BLaER1 treated with 17β-estradiol and CSF1 and Interleukin-3, amounts not matched to agents 10 nM and 100 nM (cell line): ENCODE results near the gene COL23A1.
A peak's percentile ranks its signal among the peaks of the same experiment; 100 is the strongest.

Experiments used
- H3K27ac ChIP-seq, 11 experiments: shearing (Covaris generic); formaldehyde crosslinking; 2 replicates each; pipeline ENCODE4 v1.8.1; 2022
- H3K27me3 ChIP-seq, 11 experiments: shearing (Covaris generic); formaldehyde crosslinking; 2 replicates each; pipeline ENCODE4 v1.8.1; 2022
- H3K36me3 ChIP-seq, 11 experiments: shearing (Covaris generic); formaldehyde crosslinking; 2 replicates each; pipeline ENCODE4 v1.8.1; 2022
- H3K4me1 ChIP-seq, 10 experiments: shearing (Covaris generic); formaldehyde crosslinking; 2 replicates each; pipeline ENCODE4 v1.8.1; 2022
- H3K4me2 ChIP-seq, 11 experiments: shearing (Covaris generic); formaldehyde crosslinking; 2 replicates each; pipeline ENCODE4 v1.8.1; 2022
- H3K4me3 ChIP-seq, 10 experiments: shearing (Covaris generic); formaldehyde crosslinking; 2 replicates each; pipeline ENCODE4 v1.8.1; 2022
- H3K9ac ChIP-seq, 11 experiments: shearing (Covaris generic); formaldehyde crosslinking; 2 replicates each; pipeline ENCODE4 v1.8.1; 2022
- H3K9me3 ChIP-seq, 11 experiments: shearing (Covaris generic); formaldehyde crosslinking; replicated peaks in 1 of 11; 2 replicates each; pipeline ENCODE4 v1.8.1; 2022
- H4K20me1 ChIP-seq, 11 experiments: shearing (Covaris generic); formaldehyde crosslinking; 2 replicates each; pipeline ENCODE4 v1.8.1; 2022
- Cebpa-rat ChIP-seq, 11 experiments: shearing (Covaris generic); IDR thresholded peaks; 2 replicates each; pipeline ENCODE4 v1.8.1; 2022

The COL23A1 gene

DNA sequence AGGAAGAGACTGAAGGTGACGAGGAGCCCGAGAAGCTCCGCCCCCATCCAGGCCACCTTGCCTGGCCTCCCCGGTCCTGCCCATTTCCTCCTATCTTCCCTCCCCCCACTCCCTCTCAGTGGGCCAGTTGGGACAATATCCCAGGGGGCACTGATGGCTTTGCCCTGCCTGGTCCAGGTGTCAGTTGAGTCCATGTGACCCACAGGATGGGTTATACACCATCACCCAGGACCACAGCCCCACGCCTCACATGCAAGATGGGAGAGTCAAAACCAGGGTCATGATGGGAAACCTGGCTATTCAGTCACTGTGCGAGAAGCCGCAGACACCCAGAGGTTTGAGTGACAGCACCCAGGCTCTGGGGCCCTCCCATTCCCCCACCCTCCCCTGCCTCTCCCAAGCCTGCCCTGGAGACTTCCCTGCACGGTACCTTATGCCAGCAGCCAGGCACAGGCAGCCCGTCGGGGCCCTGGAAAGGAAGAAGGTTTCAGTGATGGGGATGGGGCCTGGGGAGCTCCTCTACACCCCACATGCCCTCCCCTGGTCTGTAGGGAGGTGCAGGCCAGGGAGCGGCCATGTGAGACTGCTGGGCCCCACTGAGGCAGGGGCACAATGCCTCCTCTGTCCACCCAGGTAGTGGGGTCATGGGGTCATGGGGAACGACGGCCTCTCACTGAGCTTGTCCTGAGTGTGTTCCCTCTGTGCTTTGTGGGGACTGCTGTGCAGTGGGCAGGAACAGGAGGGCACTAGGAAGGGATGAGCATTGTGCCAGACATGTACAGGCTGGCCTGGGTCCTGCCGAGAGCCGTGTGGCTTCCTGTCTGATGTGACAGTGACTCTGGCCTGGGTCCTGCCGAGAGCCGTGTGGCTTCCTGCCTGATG lies 351.2 kb downstream of the COL23A1 start:
- TF ChIP-seq Cebpa-rat (IDR thresholded peaks at IDR 0.05): no peak
- H3K9me3 ChIP-seq: no peaks in the 10 kb centered on the region
- H3K9ac ChIP-seq: peak overlapping the region; percentile 50 to 79 (median 72); a peak in 21 of 22 replicates
- H3K27me3 ChIP-seq: no peaks in the 10 kb centered on the region
- H3K4me3 ChIP-seq: peak overlapping the region in 7 of 10 experiments; percentile 35 to 60 (median 45); a peak in 11 of 20 replicates
- peaks cover 0 to 10% (median 0%) of the 10 kb centered on the region in 11 experiments; a peak in 1 of 22 replicates for H4K20me1 ChIP-seq
- peak overlapping the region; percentile 90 to 100 (median 98) for H3K4me2 ChIP-seq
- peaks cover 92 to 100% (median 98%) of the 10 kb centered on the region in 10 experiments for H3K4me1 ChIP-seq
- peak overlapping the region; percentile 12 to 94 (median 81); a peak in 21 of 22 replicates for H3K27ac ChIP-seq
- H3K36me3 ChIP-seq: no peaks in the 10 kb centered on the region

DNA sequence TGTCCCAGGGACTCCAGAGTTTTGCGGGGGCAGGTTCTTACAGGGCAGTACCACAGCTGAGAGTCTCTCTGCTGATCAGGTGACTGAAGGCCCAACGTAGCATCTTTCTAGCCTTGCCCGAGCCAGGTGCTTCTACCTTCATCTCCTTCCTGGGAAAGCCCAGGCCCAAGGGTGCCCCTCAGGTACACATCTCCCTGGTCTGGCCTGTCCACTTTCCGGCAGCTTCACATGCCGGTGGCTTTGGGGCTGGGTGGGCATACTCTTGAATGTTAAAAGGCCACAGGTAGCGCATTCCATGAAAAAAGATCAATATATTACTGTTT lies 351.9 kb downstream of the COL23A1 start:
- peak overlapping the region; percentile 90 to 100 (median 98) for H3K4me2 ChIP-seq
- H3K9me3 ChIP-seq: no peaks in the 10 kb centered on the region
- peaks cover 93 to 99% (median 96%) of the 10 kb centered on the region in 10 experiments for H3K4me1 ChIP-seq
- peaks cover 0 to 10% (median 0%) of the 10 kb centered on the region in 11 experiments; a peak in 1 of 22 replicates for H4K20me1 ChIP-seq
- no peaks in the 10 kb centered on the region for H3K36me3 ChIP-seq
- H3K27ac ChIP-seq: peak overlapping the region; percentile 29 to 94 (median 81); a peak in 20 of 22 replicates
- H3K4me3 ChIP-seq: peak overlapping the region in 5 of 10 experiments; percentile 35 to 60 (median 47); a peak in 7 of 20 replicates
- no peak for TF ChIP-seq Cebpa-rat (IDR thresholded peaks at IDR 0.05)
- H3K9ac ChIP-seq: peak overlapping the region; percentile 34 to 79 (median 72); a peak in 21 of 22 replicates
- H3K27me3 ChIP-seq: no peaks in the 10 kb centered on the region

DNA sequence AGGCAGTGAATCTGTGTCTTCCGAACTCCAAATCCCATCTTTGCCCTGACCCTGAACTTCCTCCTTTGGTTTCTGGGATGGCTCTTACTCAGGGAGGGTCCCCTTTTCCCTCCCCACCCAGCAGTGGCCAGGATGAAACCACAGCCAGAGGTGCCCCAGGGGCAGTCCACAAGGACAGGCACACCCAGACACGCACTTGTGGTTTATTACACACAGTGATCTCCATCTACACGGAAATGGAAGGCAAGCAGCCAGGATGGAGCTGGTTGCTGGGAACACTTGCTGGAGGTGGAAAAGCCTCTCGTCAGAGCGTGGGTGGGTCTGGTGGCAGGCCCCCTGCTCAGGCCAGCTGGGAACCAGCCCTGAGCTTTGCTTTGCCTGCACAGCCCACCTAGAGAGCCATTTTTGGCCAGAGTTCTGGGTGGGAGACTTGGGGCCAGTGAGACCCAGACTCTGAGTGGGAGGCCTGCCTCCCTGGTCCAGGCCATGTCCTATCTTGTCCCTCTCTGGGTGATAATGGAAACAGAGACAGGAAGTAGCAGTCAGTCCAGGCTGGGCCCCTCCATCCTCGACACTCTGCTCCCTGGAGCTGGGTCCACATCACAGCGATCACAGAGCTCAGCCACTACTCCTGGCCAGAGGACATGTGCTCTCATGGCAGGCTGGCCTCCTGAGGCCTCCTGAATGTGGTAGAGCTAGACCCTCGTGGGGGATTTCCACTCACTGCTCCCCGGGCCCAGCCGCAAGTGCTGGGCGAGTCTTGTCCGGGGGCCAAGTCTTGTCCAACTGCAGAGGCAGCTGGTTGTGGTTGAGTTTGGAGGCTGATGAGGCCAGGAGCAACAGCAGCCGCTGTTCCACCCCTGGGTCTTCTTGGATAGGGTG lies 352.5 kb downstream of the COL23A1 start:
- H3K27me3 ChIP-seq: no peaks in the 10 kb centered on the region
- peak overlapping the region; percentile 90 to 100 (median 98) for H3K4me2 ChIP-seq
- no peak for TF ChIP-seq Cebpa-rat (IDR thresholded peaks at IDR 0.05)
- no peaks in the 10 kb centered on the region for H3K36me3 ChIP-seq
- peak overlapping the region; percentile 29 to 94 (median 81); a peak in 21 of 22 replicates for H3K27ac ChIP-seq
- H3K9ac ChIP-seq: peak overlapping the region; percentile 5 to 79 (median 72); a peak in 19 of 22 replicates
- H3K4me1 ChIP-seq: peaks cover 93 to 99% (median 96%) of the 10 kb centered on the region in 10 experiments
- peak overlapping the region in 5 of 10 experiments; percentile 28 to 60 (median 36); a peak in 6 of 20 replicates for H3K4me3 ChIP-seq
- H3K9me3 ChIP-seq: no peaks in the 10 kb centered on the region
- peaks cover 0 to 10% (median 0%) of the 10 kb centered on the region in 11 experiments; a peak in 1 of 22 replicates for H4K20me1 ChIP-seq

DNA sequence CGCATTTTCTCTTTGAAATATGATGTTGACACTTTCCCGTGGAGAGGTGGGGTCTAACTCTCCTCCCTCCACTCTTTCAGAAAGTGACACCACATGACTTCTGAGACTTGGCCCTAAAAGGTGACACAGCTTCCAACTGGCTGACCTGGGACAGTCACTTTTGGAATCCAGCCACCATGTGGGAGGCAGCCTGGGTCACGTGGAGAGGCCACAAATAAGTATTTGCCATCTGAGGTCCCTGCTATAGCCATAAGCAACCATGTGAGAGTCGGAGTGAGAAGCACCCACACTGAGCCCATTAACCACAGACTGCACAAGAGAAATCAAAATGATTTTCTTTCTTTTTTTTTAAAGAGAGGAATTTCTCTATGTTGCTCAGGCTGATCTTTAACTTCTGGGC lies 353.5 kb downstream of the COL23A1 start:
- peaks cover 0 to 14% (median 4%) of the 10 kb centered on the region in 11 experiments; a peak in 14 of 22 replicates for H4K20me1 ChIP-seq
- H3K9ac ChIP-seq: peak overlapping the region in 4 of 11 experiments; percentile 11 to 54 (median 27); a peak in 5 of 22 replicates
- H3K4me2 ChIP-seq: peak overlapping the region; percentile 90 to 100 (median 98)
- H3K4me3 ChIP-seq: no peak overlapping the region; a peak in 1 of 20 replicates
- H3K36me3 ChIP-seq: peaks cover 0 to under 1% (median 0%) of the 10 kb centered on the region in 11 experiments; a peak in 2 of 22 replicates
- peak overlapping the region in 4 of 11 experiments; percentile 79 to 94 (median 84); a peak in 6 of 22 replicates for H3K27ac ChIP-seq
- no peak for TF ChIP-seq Cebpa-rat (IDR thresholded peaks at IDR 0.05)
- no peaks in the 10 kb centered on the region for H3K9me3 ChIP-seq
- H3K4me1 ChIP-seq: peaks cover 86 to 91% (median 87%) of the 10 kb centered on the region in 10 experiments
- no peaks in the 10 kb centered on the region for H3K27me3 ChIP-seq

DNA sequence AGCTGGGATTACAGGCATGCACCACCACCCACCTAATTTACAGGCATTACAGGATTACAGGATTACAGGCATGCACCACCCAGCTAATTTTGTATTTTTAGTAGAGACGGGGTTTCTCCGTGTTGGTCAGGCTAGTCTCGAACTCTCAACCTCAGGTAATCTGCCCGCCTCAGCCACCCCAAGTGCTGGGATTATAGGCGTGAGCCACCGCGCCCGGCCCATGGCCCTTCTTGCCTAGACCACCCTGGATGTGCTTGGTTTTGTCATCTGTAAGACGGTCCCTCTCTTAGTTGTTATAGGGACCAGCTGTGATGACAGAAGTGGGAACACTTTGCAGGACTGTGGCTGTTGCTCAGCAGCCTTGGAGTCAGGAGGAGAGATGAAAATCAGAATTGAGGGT lies 354.1 kb downstream of the COL23A1 start:
- H3K4me2 ChIP-seq: peak overlapping the region; percentile 90 to 100 (median 98); a peak in 21 of 22 replicates
- peaks cover 86 to 91% (median 87%) of the 10 kb centered on the region in 10 experiments for H3K4me1 ChIP-seq
- peak overlapping the region in 2 of 11 experiments; percentile 81 to 86; a peak in 3 of 22 replicates for H3K27ac ChIP-seq
- no peak for TF ChIP-seq Cebpa-rat (IDR thresholded peaks at IDR 0.05)
- 0 out of 22 replicates have a peak overlapping the region, but pooled peaks of 1 of the 11 experiments have one; percentile 29 for H3K9ac ChIP-seq
- no peaks in the 10 kb centered on the region for H3K9me3 ChIP-seq
- peaks cover 2 to 6% (median 4%) of the 10 kb centered on the region in 11 experiments; a peak in 16 of 22 replicates for H3K36me3 ChIP-seq
- no peak overlapping the region for H3K4me3 ChIP-seq
- peaks cover 0 to 20% (median 9%) of the 10 kb centered on the region in 11 experiments; a peak in 19 of 22 replicates for H4K20me1 ChIP-seq
- H3K27me3 ChIP-seq: no peaks in the 10 kb centered on the region

DNA sequence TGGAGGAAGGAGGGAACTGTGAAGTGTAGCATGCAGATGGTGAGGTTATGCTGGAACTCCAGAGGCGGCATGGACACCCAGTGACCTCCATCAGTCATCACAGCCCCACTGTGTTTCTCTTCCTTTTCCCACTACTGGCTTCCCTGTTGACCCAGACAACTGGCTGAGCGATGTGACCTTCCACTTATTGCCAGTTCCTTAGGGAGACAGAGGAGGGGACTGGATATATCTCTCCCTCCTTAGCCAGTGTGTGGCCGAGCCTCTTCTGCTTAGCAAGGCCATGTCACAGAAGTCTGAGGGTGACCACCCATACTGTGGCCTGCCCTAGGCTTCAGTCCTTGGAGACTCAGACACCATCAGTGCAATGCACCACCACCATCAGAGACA lies 354.6 kb downstream of the COL23A1 start:
- H3K36me3 ChIP-seq: peaks cover 7 to 11% (median 9%) of the 10 kb centered on the region in 11 experiments; a peak in 17 of 22 replicates
- H3K4me2 ChIP-seq: peak overlapping the region; percentile 44 to 100 (median 97); a peak in 18 of 22 replicates
- no peak overlapping the region for H3K9ac ChIP-seq
- H4K20me1 ChIP-seq: peaks cover 1 to 21% (median 15%) of the 10 kb centered on the region in 11 experiments; a peak in 19 of 22 replicates
- no peaks in the 10 kb centered on the region for H3K9me3 ChIP-seq
- no peak overlapping the region for H3K4me3 ChIP-seq
- no peak for TF ChIP-seq Cebpa-rat (IDR thresholded peaks at IDR 0.05)
- no peak overlapping the region; a peak in 1 of 22 replicates for H3K27ac ChIP-seq
- no peaks in the 10 kb centered on the region for H3K27me3 ChIP-seq
- peaks cover 86 to 91% (median 87%) of the 10 kb centered on the region in 10 experiments for H3K4me1 ChIP-seq

DNA sequence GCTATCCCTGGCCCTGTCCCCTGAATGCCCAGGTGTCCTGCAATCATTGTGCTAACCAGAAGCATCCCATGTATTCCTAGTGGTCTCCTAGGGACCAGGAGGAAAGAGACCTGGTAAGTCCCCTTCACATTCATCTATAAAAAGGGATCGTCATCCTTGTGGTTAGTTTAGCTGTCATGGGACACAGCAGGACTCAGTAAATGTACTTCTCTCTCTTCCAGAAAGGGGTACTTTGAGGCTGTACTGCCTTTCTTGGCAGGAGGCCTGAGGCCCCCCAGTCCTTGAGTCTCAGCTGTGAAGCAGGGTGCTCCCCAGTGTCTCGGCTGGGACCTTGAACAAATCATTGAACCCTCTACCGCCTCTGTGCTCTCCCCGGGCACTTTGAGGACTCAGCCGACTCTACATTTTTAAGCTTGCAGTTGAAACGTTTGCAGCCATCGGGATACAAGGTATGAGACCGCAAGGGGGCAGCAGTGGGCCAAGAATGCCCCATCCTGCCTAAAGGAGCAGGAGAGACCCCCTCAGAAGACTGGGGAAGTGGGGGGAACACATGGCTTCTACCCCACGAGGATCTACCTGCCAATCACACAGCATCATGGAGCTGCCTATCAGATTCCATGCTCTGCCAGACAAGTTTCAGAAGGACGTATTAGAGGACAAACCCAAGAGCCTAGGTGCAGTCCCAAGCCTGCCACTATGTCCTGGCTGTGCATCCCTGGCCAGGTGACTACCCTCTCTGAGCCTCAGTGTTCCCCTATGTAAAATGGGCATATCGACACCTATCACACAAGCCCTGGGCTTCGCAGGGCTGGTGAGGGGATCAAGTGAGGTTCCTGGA lies 355.2 kb downstream of the COL23A1 start:
- H3K9ac ChIP-seq: peak overlapping the region in 6 of 11 experiments; percentile 1 to 46 (median 33); a peak in 6 of 22 replicates
- H3K9me3 ChIP-seq: no peaks in the 10 kb centered on the region
- peak overlapping the region in 8 of 11 experiments; percentile 2 to 46 (median 22); a peak in 7 of 22 replicates for H3K27ac ChIP-seq
- peaks cover 86 to 91% (median 87%) of the 10 kb centered on the region in 10 experiments for H3K4me1 ChIP-seq
- H3K27me3 ChIP-seq: no peaks in the 10 kb centered on the region
- peak overlapping the region; percentile 44 to 100 (median 97) for H3K4me2 ChIP-seq
- peaks cover 13 to 17% (median 15%) of the 10 kb centered on the region in 11 experiments for H3K36me3 ChIP-seq
- no peak for TF ChIP-seq Cebpa-rat (IDR thresholded peaks at IDR 0.05)
- peaks cover 7 to 22% (median 21%) of the 10 kb centered on the region in 11 experiments; a peak in 20 of 22 replicates for H4K20me1 ChIP-seq
- no peak overlapping the region for H3K4me3 ChIP-seq
